ENCODE results near the gene KAT2A. TPM values are rescaled to one million over a fixed set of nuclear protein-coding genes. Genes with fewer than 3 reads are reported as not detected.

Gene KAT2A
- total RNA-seq, 1 experiment from 2014 or later, result 43.5 TPM

DNA sequence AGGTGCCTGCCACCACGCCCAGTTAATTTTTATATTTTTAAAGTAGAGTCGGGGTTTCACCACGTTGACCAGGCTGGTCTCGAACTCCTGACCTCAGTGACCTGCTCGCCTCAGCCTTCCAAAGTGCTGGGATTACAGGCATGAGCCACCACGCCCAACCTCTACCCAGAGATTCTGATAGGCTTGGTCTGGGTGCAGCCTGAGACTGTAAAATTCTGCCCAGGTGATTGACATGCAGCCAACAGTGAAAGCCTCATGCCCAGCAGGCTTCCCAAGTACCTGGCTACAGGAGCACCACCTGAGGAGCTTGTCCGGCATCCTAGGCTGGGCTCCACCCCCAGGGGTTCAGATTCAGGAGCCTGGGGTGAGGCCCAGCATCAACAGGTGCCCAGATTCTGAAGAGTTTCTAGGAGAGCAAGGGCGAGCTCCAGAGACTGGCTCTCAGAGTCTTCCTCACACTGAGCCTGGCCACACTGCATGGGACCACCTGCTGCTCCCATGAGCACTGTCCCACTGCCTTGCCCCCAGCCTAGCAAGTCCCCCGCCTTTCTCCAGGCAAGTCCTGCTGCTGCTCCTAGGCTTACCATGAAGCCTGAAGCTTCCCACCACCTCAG is 39.5 kb downstream of the KAT2A start:
- Histone ChIP-seq H2AK5ac (ENCODE audit: insufficient read length, low read length) (no peak overlapping the region), H2BK5ac (ENCODE audit: insufficient read length, low read length) (no peak overlapping the region), H4K91ac (ENCODE audit: insufficient read length, low read depth, low read length) (no peak overlapping the region), H3K79me1 (ENCODE audit: insufficient read depth, low read depth, low read length, poor library complexity, severe bottlenecking) (no peaks in the 10 kb centered on the region), H3K23ac (ENCODE audit: insufficient read length, low read depth, low read length) (no peak overlapping the region), H3K23me2 (ENCODE audit: insufficient read length, low read depth, low read length, poor library complexity, severe bottlenecking) (no peaks in the 10 kb centered on the region), H2BK12ac (ENCODE audit: insufficient read length, low read depth, low read length) (no peak overlapping the region), H3K27ac (ENCODE audit: insufficient read length, low read depth, low read length) (no peak overlapping the region), H4K5ac (ENCODE audit: insufficient read length, low read depth, low read length) (no peak overlapping the region), H3K27me3 (ENCODE audit: insufficient read depth, low read length) (no peaks in the 10 kb centered on the region), H2BK120ac (ENCODE audit: low read depth, low read length, poor library complexity, severe bottlenecking) (no peak overlapping the region), H3K4me1 (ENCODE audit: insufficient read depth, low read length) (no peaks in the 10 kb centered on the region), H3K9ac (ENCODE audit: extremely low read depth, insufficient read length, low read length) (no peak overlapping the region), H4K20me1 (ENCODE audit: control insufficient read depth, insufficient read depth, insufficient read length) (no peaks in the 10 kb centered on the region), H3K18ac (ENCODE audit: insufficient read length, low read depth, low read length) (no peak overlapping the region), H3K79me2 (ENCODE audit: insufficient read depth, low read length) (no peaks in the 10 kb centered on the region), H3K4ac (ENCODE audit: low read depth, low read length) (no peak overlapping the region), H3T11ph (ENCODE audit: low read length) (no peak overlapping the region), H3K9me3 (ENCODE audit: control insufficient read depth, low read depth, low read length) (no peaks in the 10 kb centered on the region), H3K56ac (ENCODE audit: insufficient read length, low read depth, low read length) (no peak overlapping the region), H2BK15ac (ENCODE audit: low read depth, low read length) (no peak overlapping the region), H3K4me2 (ENCODE audit: insufficient read depth, insufficient read length, low read length) (no peak overlapping the region), H2BK20ac (ENCODE audit: low read depth, low read length, poor library complexity, severe bottlenecking) (no peak overlapping the region), H3K14ac (ENCODE audit: insufficient read depth, low read length) (no peak overlapping the region), H2AFZ (ENCODE audit: low read length) (no peak overlapping the region), H4K8ac (replicated peaks; ENCODE audit: insufficient read length, low read depth, low read length) (no peak overlapping the region)
- no CpG with 5 or more reads among the region's 9 CpGs for WGBS (ENCODE audit: extremely low coverage, insufficient read length, low lambda C conversion rate)
- H3K36me3 Mint-ChIP-seq (ENCODE audit: insufficient read depth in 1 of 3, low read depth in 3 of 3), result no peaks in the 10 kb centered on the region
- DNase-seq, result no peak
- H3K9me3 Mint-ChIP-seq, result no peaks in the 10 kb centered on the region
- H3K27ac Mint-ChIP-seq, result no peak overlapping the region
- H3K4me1 Mint-ChIP-seq, result peaks cover 10 to 19% of the 10 kb centered on the region in 2 experiments
- H3K4me3 Mint-ChIP-seq, result no peak overlapping the region
- no peak for TF ChIP-seq CTCF (conservative IDR thresholded peaks at IDR 0.05)
- no peaks in the 10 kb centered on the region for H3K27me3 Mint-ChIP-seq (ENCODE audit: low read depth)
